ENCODE data around the gene CD19.
"Not testable (repeated sequence)": the region's sequence is repeated elsewhere in the genome, so short reads cannot be mapped to it uniquely, and the experiment has no call there.

Gene CD19

GRCh38 chr16:28910086-28911031 is 21.4 kb upstream of the CD19 start:
- DNase-seq: no peak

- DNase-seq: no peak
Observed at GRCh38 chr16:28912558-28912957, 19.2 kb upstream of the CD19 start.

- DNase-seq: no peak
Observed at GRCh38 chr16:28913946-28914724, 17.6 kb upstream of the CD19 start.

- DNase-seq: no peak
Observed at GRCh38 chr16:28915181-28915580, 16.6 kb upstream of the CD19 start.

GRCh38 chr16:28917095-28917494 is 14.7 kb upstream of the CD19 start:
- DNase-seq: no peak

- no peak for DNase-seq
Observed at GRCh38 chr16:28918698-28919097, 13.1 kb upstream of the CD19 start.

- DNase-seq: no peak
Observed at GRCh38 chr16:28923231-28923587, 8.6 kb upstream of the CD19 start.

GRCh38 chr16:28923652-28924398 is 7.9 kb upstream of the CD19 start:
- peak; percentile 51 for DNase-seq

GRCh38 chr16:28924399-28924761 is 7.4 kb upstream of the CD19 start:
- no peak for DNase-seq

GRCh38 chr16:28924762-28925385 is 6.9 kb upstream of the CD19 start, which contains the start of gene RABEP2:
TSS of gene RABEP2 (minus strand) at chr16:28925238. CDS start at chr16:28925163, 75 bp downstream.
- DNase-seq: peak; percentile 98

GRCh38 chr16:28925386-28926228 is 6.2 kb upstream of the CD19 start:
- DNase-seq: no peak

GRCh38 chr16:28926284-28926683 is 5.5 kb upstream of the CD19 start:
- not testable (repeated sequence) for DNase-seq

- DNase-seq: no peak
Observed at GRCh38 chr16:28927815-28928214, 4.0 kb upstream of the CD19 start.

- no peak for DNase-seq
Observed at GRCh38 chr16:28930203-28930602, 1.6 kb upstream of the CD19 start.

- no peak for DNase-seq
Observed at GRCh38 chr16:28930652-28931051, 1.1 kb upstream of the CD19 start.

- no peak for DNase-seq
Observed at GRCh38 chr16:28932339-28933141, 769 bp downstream of the CD19 start.

GRCh38 chr16:28933171-28933570 is 1.4 kb downstream of the CD19 start:
- DNase-seq: peak; percentile 71

GRCh38 chr16:28935346-28935745 is 3.6 kb downstream of the CD19 start:
- DNase-seq: no peak

- DNase-seq: peak; percentile 73
Observed at GRCh38 chr16:28935924-28936783, 4.4 kb downstream of the CD19 start.

- DNase-seq: no peak
Observed at GRCh38 chr16:28936784-28937155, 5.0 kb downstream of the CD19 start.

Data from islet precursor cell (in vitro differentiated cells).